Small intestine (tissue), 16 donors: ENCODE measurements around the gene RASA1. TPM values are rescaled to one million over a fixed set of nuclear protein-coding genes. Genes with fewer than 3 reads are reported as not detected.

Experiments
- DNase-seq, 2 donors: peaks; one replicate each; pipeline versions ENCODE4 v3.0.0 to v3.0.0-alpha.2; 2013
- FAIRE-seq: peaks from 2 replicates; lab custom pipeline; 2012; peaks lifted over from hg19 to GRCh38; lab: Jason Lieb, UNC
- H3K27ac ChIP-seq, 3 donors: one replicate each; pipeline ENCODE4 v1.5.1; 2013; ENCODE audit warnings: low read length in 2 of 3, mild to moderate bottlenecking in 2 of 3, control low read depth in 1 of 3, inconsistent platforms in 1 of 3, low read depth in 1 of 3, moderate library complexity in 1 of 3
- H3K27me3 ChIP-seq, 3 donors: one replicate each; pipeline ENCODE4 v1.6.1; 2013; ENCODE audit warnings: low read length in 3 of 3, inconsistent platforms in 1 of 3; ENCODE audit not compliant: control insufficient read depth in 3 of 3, insufficient read depth in 3 of 3
- H3K36me3 ChIP-seq, 3 donors: one replicate each; pipeline ENCODE4 v1.6.1; 2013; ENCODE audit warnings: low read length in 3 of 3, inconsistent platforms in 1 of 3, low read depth in 1 of 3, mild to moderate bottlenecking in 1 of 3, moderate library complexity in 1 of 3; ENCODE audit not compliant: control insufficient read depth in 3 of 3, insufficient read depth in 2 of 3
- H3K4me1 ChIP-seq, 3 donors: one replicate each; pipeline ENCODE4 v1.6.1; 2013; ENCODE audit warnings: low read length in 2 of 3, inconsistent platforms in 1 of 3, low read depth in 1 of 3, mild to moderate bottlenecking in 1 of 3, moderate library complexity in 1 of 3; ENCODE audit not compliant: control insufficient read depth in 3 of 3, insufficient read depth in 2 of 3
- H3K4me3 ChIP-seq, 3 donors: one replicate each; pipeline ENCODE4 v1.5.1; 2013; ENCODE audit warnings: low read length in 3 of 3, control low read depth in 1 of 3, inconsistent platforms in 1 of 3, low read depth in 1 of 3, mild to moderate bottlenecking in 1 of 3, moderate library complexity in 1 of 3
- H3K9me3 ChIP-seq, 2 donors: one replicate each; pipeline ENCODE4 v1.6.1; 2013; ENCODE audit warnings: low read depth in 1 of 2, low read length in 1 of 2; ENCODE audit not compliant: control insufficient read depth in 2 of 2, insufficient read depth in 1 of 2
- WGBS, 3 donors: extraction: QIAGEN DNeasy Blood & Tissue Kit; methylation state at CpG; one replicate each; pipeline ENCODE4 v1.1.7; 2013; 5-methylcytosine and 5-hydroxymethylcytosine counted together
- long read RNA-seq, 10 donors: transcript quantifications; one replicate each; lab custom pipeline, GENCODE V29; 2026
- polyA plus RNA-seq, 4 donors: library from polyadenylated mRNA; stranded (reverse) in 3 of 4; unstranded in 1 of 4; fragments of 200-250 nt in 3 of 4; fragments of 120-200 nt in 1 of 4; gene quantifications; one replicate each; pipeline versions ENCODE4 v1.2.1 to v1.2.3, GENCODE V29; 2013
- donor health status: healthy with polysubstance abuse.
- donor health status: control.
- donor health status: control.
- donor health status: Bipolar disorder and iron deficiency.
- donor health status: healthy.

RASA1 gene
- 10 to 100 TPM in 3 of 4 donors, 1 to 10 TPM in 1; 9.5 to 30.5 (median 13.7) TPM for polyA plus RNA-seq
- long read RNA-seq, donor 1, partial matches to known transcripts = 37 of 82 reads
- long read RNA-seq, donor 1, other reads (novel, unspliced or antisense) = 44 of 82 reads
- long read RNA-seq, donor 2, partial matches to known transcripts = 0 of 2 reads
- long read RNA-seq, donor 2, other reads (novel, unspliced or antisense) = 0 of 2 reads
- long read RNA-seq, donor 3, partial matches to known transcripts = 14 of 30 reads
- long read RNA-seq, donor 3, other reads (novel, unspliced or antisense) = 16 of 30 reads
- long read RNA-seq, donor 4 = 0 reads
- long read RNA-seq, donor 5, partial matches to known transcripts = 6 of 6 reads
- long read RNA-seq, donor 5, other reads (novel, unspliced or antisense) = 0 of 6 reads
- long read RNA-seq, donor 6, partial matches to known transcripts = 0 of 1 reads
- long read RNA-seq, donor 6, other reads (novel, unspliced or antisense) = 0 of 1 reads
- long read RNA-seq, donor 7, transcript RASA1-201 (25 exons, 3,752 nt) = major isoform, 5 of 36 reads
- long read RNA-seq, donor 7, partial matches to known transcripts = 7 of 36 reads
- long read RNA-seq, donor 7, other reads (novel, unspliced or antisense) = 24 of 36 reads
- long read RNA-seq, donor 8 = 0 reads
- long read RNA-seq, donor 9, partial matches to known transcripts = 0 of 1 reads
- long read RNA-seq, donor 9, other reads (novel, unspliced or antisense) = 0 of 1 reads
- long read RNA-seq, donor 10, partial matches to known transcripts = 12 of 27 reads
- long read RNA-seq, donor 10, other reads (novel, unspliced or antisense) = 11 of 27 reads

- Histone ChIP-seq H3K36me3 (peaks cover 0 to 10% (median 0%) of the 10 kb centered on the region in 3 donors), H3K27me3 (no peaks in the 10 kb centered on the region), H3K27ac (peak within 1 kb of the TSS; percentile 91 to 98 (median 93)), H3K4me1 (peaks cover 0 to 5% (median 3%) of the 10 kb centered on the region in 3 donors), H3K4me3 (peak within 1 kb of the TSS; percentile 73 to 96 (median 91)), H3K9me3 (no peaks in the 10 kb centered on the region)
- WGBS, 3 donors = 1% methylated on average over 30 to 46 of the region's 46 CpGs
- peak; percentile 95 to 97 for DNase-seq
- no peak for FAIRE-seq
Measured at GRCh38 chr5:87267574-87268125, at the start of gene RASA1. TSS of gene RASA1 (plus strand) at chr5:87267883. CDS start at chr5:87268452, 569 bp downstream.

- DNase-seq (no peak), FAIRE-seq (no peak)
- 92 to 95% (median 94%) methylated on average over 2 of the region's 2 CpGs for WGBS, 3 donors
- Histone ChIP-seq H3K9me3 (no peaks in the 10 kb centered on the region), H3K27me3 (no peaks in the 10 kb centered on the region), H3K4me1 (no peaks in the 10 kb centered on the region), H3K4me3 (no peak overlapping the region), H3K36me3 (no peaks in the 10 kb centered on the region), H3K27ac (no peak overlapping the region)
Measured at GRCh38 chr5:87229780-87230179, 37.9 kb upstream of the RASA1 start.

GRCh38 chr5:87231037-87231808 lies 36.5 kb upstream of the RASA1 start:
- Histone ChIP-seq H3K36me3 (no peaks in the 10 kb centered on the region), H3K4me1 (no peaks in the 10 kb centered on the region), H3K9me3 (no peaks in the 10 kb centered on the region), H3K27ac (no peak overlapping the region), H3K4me3 (no peak overlapping the region), H3K27me3 (no peaks in the 10 kb centered on the region)
- no peak for DNase-seq
- WGBS, 3 donors = 74 to 81% (median 80%) methylated on average over 5 of the region's 5 CpGs
- FAIRE-seq = no peak

GRCh38 chr5:87233143-87233542 lies 34.5 kb upstream of the RASA1 start:
- Histone ChIP-seq H3K36me3 (no peaks in the 10 kb centered on the region), H3K4me1 (no peaks in the 10 kb centered on the region), H3K27ac (no peak overlapping the region), H3K27me3 (no peaks in the 10 kb centered on the region), H3K9me3 (no peaks in the 10 kb centered on the region), H3K4me3 (no peak overlapping the region)
- DNase-seq (no peak), FAIRE-seq (no peak)
- WGBS, 3 donors = 92 to 94% (median 93%) methylated on average over 2 of the region's 2 CpGs

GRCh38 chr5:87241555-87241954 lies 26.1 kb upstream of the RASA1 start:
- no peak for FAIRE-seq

GRCh38 chr5:87242242-87242641 lies 25.4 kb upstream of the RASA1 start:
- DNase-seq = no peak
- H3K4me1 ChIP-seq = no peaks in the 10 kb centered on the region
- no peak overlapping the region for H3K27ac ChIP-seq
- H3K4me3 ChIP-seq = no peak overlapping the region
- H3K27me3 ChIP-seq = no peaks in the 10 kb centered on the region
- no peaks in the 10 kb centered on the region for H3K9me3 ChIP-seq
- no peak for FAIRE-seq
- 76 to 84% (median 83%) methylated on average over 1 of the region's 1 CpG for WGBS, 3 donors
- H3K36me3 ChIP-seq = no peaks in the 10 kb centered on the region

More at GRCh38 chr5:87241555-87241954, 26.1 kb upstream of the RASA1 start:
- H3K36me3 ChIP-seq = no peaks in the 10 kb centered on the region
- no peak overlapping the region for H3K4me3 ChIP-seq
- no peaks in the 10 kb centered on the region for H3K27me3 ChIP-seq
- no peaks in the 10 kb centered on the region for H3K9me3 ChIP-seq
- 81 to 86% (median 84%) methylated on average over 2 of the region's 2 CpGs for WGBS, 3 donors
- no peaks in the 10 kb centered on the region for H3K4me1 ChIP-seq
- no peak for DNase-seq
- H3K27ac ChIP-seq = no peak overlapping the region

DNA sequence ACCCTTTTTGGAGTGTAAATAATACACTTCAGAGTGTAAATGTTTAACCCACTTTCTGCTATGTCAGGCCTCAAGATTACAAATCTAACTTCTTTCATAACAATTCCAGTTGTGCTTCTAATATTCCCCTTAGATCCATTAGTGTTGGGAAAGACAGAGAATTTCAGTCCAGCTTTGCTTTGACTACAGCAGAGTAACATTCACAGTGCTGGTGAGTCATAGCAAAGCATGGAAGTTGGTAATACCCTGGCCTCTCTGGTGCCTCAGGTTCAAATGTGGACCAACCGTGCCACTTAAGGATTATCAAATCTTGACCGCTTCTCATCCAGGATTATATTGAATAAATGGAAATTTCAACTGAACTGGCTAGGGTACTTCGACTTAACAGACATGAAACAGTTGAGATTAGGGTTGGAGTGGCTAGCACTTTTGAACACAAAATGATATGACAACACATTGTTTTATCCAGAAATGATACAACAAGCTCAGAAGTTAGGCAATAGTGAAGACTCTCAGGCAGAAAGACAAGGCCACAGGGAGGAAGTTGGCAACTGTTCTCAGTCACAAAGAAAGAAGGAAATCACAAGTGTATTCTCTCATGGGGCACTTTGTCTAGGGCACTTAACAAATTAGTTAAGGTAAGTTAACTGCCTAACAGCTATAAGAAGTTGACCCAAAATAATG lies 24.4 kb upstream of the RASA1 start:
- no peak for FAIRE-seq
- H3K27ac ChIP-seq = no peak overlapping the region
- no peak overlapping the region for H3K4me3 ChIP-seq
- no peaks in the 10 kb centered on the region for H3K36me3 ChIP-seq
- no peaks in the 10 kb centered on the region for H3K27me3 ChIP-seq
- DNase-seq = no peak
- WGBS, 3 donors = 84 to 95% (median 95%) methylated on average over 3 of the region's 3 CpGs
- H3K9me3 ChIP-seq = no peaks in the 10 kb centered on the region
- H3K4me1 ChIP-seq = no peaks in the 10 kb centered on the region
